Nucleus accumbens (tissue), 56 donors: ENCODE measurements around the gene TMEM129.
"Not testable (repeated sequence)": the region's sequence is repeated elsewhere in the genome, so short reads cannot be mapped to it uniquely, and the experiment has no call there.

Experiments
- DNase-seq, 56 donors: peaks; one replicate each; lab custom pipeline; 2025; lab: John Stamatoyannopoulos, UW

Gene TMEM129

GRCh38 chr4:1708581-1708980, 12.5 kb downstream of the TMEM129 start:
- DNase-seq = no peak

- no peak for DNase-seq
Observed at GRCh38 chr4:1706358-1706757, 14.8 kb downstream of the TMEM129 start.

GRCh38 chr4:1705732-1706131, 15.4 kb downstream of the TMEM129 start:
- no peak for DNase-seq

DNA sequence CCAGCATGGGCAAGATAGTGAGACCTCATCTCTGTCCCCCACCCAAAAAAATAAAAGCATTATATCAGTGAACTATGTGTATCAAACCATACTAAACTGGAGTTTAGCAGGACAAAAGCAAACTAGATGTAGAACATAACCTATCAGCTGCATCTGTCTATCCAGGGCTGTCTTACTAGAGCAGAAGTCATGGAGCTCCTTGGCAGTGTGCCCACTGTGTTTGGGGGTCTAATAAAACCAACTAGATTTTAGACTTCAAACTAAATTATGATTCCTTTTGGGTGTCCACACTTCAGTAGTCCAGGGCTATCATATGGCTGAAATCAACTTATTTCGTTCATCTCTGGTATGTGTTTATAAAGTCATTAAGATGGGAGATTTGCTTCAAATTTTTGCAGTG, 17.3 kb downstream of the TMEM129 start:
- DNase-seq = no peak

- DNase-seq = not testable (repeated sequence)
Observed at GRCh38 chr4:1701671-1702070, 19.5 kb downstream of the TMEM129 start.

- DNase-seq = peak in 3 of 56 donors; percentile 21 to 34 (median 30)
Observed at GRCh38 chr4:1695913-1696312, 25.2 kb downstream of the TMEM129 start.

DNA sequence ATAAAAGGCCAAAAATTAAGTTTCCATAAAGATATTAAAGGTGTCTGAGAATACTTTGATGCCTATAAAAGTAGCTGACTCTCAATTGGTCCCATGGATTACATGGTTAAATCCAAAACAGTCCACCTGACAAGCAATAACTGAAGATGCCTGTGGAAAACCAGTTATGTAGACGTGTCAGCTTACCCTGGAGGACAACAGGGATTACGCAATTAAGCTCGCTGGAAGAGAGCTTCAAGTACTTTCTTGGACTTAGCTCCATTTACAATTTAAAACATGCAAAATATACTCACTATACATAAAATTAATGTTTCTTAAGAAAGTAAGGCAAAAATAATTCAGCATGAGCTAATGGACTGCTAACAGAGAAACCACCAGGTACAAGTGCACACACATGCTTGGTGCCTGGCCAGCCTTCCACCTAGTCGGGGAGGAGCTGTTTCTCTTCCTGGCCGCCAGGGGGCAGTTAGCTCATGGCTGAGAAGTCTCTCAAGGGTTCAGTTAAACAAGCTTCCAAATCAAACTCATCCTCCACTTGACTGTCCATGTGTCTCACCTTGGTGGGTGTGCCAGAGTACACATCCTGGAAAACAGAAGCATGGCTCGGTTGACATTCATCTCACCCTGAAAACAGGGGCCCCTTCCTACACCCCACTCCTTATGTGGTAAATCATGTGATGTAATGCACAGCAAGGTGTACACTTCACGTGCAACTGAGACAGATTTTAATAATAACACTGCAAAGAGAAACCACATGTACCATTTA, 27.8 kb downstream of the TMEM129 start:
- DNase-seq = peak in 32 of 56 donors; percentile 6 to 58 (median 32)

DNA sequence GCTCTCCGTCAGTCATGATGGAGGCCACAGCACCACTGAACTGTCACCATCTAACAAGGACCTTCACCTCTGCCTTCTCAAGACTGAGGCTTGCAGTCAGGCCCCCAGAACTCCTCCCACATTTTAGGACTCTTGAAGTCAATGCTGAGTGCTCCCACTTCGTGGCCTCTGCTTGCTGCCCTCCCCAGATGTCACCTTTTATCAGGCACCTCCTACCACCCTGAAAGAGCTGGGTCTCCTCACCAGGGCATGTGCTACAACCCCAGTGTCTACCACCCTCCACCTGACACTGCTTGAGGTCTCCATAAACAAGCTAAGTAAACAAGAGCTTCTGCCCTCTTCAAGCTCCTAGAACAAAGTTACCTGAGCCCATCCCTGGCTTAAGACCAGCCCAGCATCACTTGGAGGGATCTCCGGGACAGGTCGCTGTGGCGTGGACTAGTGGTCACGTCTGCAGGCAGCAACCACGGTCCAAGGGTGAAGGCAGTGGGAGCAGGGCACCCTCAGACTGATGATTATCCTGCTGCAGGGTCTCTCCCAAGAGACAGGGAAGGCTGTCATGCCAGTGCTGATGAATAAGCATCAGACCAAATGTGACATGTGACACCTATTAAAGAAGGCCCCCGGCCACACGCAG, 29.3 kb downstream of the TMEM129 start:
- DNase-seq = no peak

- no peak for DNase-seq
Observed at GRCh38 chr4:1690698-1691097, 30.4 kb downstream of the TMEM129 start.

- no peak for DNase-seq
Observed at GRCh38 chr4:1686440-1687036, 34.6 kb downstream of the TMEM129 start.

DNA sequence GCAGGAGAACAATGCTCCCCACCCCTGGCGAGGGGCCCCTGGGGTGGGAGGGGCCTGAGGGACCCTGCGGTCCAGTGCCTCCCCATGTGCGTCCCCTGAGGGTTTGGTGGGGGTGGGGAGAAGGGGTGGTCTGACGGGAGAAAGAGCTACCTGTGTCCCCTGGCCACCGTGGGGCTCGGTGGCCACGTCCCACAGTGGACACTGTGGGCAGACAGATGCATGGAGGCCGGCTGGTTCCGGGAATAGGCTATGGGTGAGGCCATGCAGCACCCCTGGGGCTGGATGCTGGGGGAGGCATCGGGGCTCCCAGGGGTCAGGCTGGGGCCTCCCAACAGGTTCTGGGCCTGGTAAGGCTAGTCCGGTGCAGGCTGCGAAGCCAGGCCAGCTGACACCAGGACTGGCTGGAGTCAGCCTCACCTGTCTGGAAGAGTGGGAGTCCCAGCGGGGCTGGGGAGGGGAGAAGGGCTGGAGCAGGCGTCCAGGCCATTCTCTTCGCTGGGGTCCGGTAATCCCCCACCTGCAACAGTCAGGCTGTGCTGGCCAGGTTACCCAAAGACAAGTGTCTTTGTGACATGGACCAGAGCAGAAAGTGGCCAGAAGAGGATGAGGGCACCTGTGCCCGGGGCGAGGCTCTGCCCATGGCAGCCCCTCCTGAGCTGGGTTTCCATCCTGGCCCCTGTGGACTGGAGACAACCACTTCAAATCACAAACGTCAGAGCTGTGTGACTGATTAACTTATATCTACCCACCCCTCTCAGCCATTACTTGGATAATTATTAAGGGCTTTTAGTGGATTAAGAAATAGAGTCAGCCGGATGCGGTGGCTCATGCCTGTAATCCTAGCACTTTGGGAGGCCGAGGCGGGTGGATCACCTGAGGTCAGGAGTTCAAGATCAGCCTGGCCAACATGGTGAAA, 35.6 kb downstream of the TMEM129 start:
- DNase-seq = no peak

- peak in 20 of 56 donors; percentile 14 to 85 (median 69) for DNase-seq
Observed at GRCh38 chr4:1684506-1685234, 36.5 kb downstream of the TMEM129 start.

DNA sequence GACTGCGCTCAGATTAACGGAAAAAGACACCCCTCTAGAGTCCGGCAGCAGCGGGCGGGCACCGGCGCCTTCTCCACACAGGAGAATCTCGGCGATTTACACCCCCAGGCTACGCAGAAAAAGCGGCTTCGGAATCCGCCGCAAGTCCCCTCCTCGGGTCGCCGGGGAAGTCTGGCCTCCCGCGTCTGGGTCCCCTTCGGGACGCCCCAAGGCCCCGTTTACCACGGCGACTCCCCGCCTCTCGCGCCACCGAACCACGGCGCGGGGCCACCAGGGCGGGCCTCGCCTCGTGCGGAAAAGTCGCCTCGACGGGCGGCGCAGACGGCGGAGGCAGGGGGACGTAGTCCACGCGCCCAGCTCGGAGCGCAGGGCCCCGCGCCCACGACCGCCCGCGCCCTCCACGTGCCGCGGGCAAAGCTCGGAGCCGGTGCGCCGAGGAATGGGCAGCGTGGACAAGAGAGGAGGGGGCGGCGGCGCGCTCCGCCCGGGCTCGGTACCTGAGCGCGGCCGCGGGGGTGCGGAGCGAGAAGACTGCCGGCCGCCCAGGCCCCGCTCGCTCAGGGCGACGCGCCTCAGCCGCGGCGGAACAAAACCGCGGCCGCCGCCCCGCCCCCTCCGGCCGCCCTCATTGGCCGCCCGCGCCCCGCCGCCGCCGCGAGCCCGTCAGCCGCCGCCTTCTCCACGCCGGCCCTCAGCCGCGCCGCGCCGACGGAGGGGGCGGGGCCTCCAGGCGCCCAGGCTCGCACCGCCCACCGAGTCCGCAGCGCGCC, 37.2 kb downstream of the TMEM129 start, which contains the start of gene FAM53A:
Gene FAM53A (minus strand): TSS at position 578 of the 770 bp plus-strand sequence. CDS start 15,572 bp downstream, outside the sequence.
- DNase-seq = peak in 34 of 56 donors; percentile 19 to 92 (median 78)

GRCh38 chr4:1683261-1683735, 37.8 kb downstream of the TMEM129 start:
- DNase-seq = peak in 2 of 56 donors; percentile 13 to 22

DNA sequence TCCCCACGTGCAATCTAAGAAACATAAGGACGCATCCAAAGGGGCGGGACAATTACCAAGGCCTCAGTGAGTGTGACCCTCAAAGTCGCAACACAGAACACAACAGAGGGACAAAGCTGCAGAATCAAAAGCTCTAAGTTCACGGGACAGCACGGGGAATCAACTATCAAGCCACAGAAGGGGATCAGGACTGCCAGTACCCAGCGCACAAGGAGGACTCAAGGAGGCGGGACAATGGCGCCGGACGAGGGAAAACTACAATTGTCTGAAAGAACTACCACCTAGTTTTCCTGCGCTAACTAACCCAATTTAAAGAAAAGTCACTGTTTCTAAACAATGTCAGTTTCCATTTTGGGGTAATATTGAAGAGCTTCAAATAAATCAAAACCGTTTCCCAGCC, 38.3 kb downstream of the TMEM129 start:
- no peak for DNase-seq

DNA sequence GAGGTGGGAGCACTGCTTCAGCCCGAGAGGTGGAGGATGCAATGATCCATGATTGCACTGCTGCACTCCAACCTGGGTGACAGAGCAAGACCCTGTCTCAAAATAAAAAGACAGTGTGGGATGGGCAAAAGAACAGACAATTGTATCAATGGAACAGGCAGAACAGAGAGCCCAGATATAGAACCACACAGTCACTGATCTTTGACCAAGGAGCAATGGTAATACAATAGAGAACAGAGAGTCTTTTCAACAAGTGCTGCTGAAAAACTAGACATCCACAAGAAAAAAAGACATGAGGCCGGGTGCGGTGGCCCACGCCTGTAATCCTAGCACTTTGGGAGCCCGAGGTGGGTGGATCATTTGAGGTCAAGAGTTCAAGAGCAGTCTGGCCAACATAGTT, 42.9 kb downstream of the TMEM129 start:
- no peak for DNase-seq

DNA sequence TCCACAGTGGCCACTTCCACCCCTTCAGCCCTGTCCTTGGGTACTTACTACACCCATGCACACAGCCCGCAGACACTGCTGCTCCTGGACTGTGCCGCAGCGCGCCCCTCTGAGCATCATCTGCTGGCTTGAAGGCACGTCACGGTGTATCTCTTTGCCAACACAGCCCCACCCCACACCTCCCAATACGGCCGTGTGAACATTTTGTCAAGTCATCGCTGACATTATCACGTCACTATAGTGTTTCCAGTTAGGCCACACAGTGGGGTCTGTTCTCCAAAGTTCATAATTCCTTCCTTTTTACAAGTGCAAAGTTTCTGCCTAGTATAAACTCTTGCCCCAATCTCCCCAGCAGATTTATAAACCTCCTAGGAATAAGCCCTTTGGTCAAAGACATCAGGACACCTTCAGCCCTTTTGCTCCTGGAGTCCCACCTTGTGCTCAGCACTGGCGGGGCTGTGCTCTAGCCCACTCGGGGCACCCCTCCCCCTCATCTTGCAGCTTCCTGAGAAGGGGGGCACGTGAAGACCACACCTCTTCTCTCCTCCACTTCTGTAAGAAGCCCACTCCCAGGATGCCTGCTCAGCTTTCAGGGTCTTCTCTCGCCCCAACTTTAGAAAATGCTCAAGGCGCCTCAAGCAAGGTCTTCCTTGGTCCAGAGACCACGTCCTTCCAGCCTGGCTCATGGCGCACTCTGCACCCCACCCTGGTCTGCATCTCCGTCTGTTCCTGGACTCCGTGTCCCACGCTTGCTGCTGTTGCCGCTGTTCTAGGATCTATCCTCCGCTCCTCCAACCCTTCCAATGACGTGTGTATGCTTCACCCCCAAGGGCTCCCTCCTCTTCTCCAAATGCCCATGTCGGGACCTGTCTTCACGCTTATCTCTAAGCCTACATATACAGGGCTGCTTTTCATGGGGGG, 44.3 kb downstream of the TMEM129 start:
- DNase-seq = no peak

DNA sequence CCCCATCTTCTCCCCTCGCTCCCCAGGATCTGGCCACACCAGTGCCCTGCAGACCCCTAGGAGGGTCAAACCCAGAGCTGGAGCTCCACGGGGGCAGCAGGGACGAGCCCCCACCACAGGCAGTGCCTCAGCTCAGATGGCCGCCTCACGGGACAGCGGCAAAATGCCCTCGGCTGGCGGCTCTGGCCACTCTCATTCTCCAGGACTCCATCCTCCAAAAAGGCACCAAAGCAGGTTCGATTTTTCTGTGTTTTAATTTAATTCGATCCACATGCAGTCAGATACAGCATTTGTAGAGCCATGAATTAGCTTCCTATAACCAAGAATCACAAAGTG, 45.4 kb downstream of the TMEM129 start:
- no peak for DNase-seq
